DOHH2 (cell line): ENCODE measurements around the gene NOX5.

ENCODE experiments used
- H3F3A ChIP-seq: fragments of 200-600 bp; sonication (generic), shearing (Covaris generic); 2 replicates; pipeline ENCODE4 v1.6.0; 2016; ENCODE audit warnings: antibody characterized with exemption, mild to moderate bottlenecking; ENCODE audit not compliant: control insufficient read depth, insufficient read depth
- H3K27ac ChIP-seq: fragments of 200-600 bp; sonication (generic); 2 replicates; pipeline ENCODE4 v1.5.1; 2014; ENCODE audit warnings: low read depth, mild to moderate bottlenecking, low read length, moderate library complexity
- H3K27me3 ChIP-seq: fragments of 200-600 bp; sonication (generic); 2 replicates; pipeline ENCODE4 v1.6.1; 2014; ENCODE audit warnings: mild to moderate bottlenecking, low read length, mixed read lengths; ENCODE audit not compliant: control insufficient read depth
- H3K36me3 ChIP-seq: fragments of 200-600 bp; sonication (generic); 2 replicates; pipeline ENCODE4 v1.6.1; 2014; ENCODE audit warnings: mild to moderate bottlenecking, low read length, moderate library complexity, mixed read lengths; ENCODE audit not compliant: control insufficient read depth
- H3K4me1 ChIP-seq: fragments of 200-600 bp; sonication (generic); 2 replicates; pipeline ENCODE4 v1.6.1; 2014; ENCODE audit warnings: mild to moderate bottlenecking, low read length, mixed read lengths; ENCODE audit not compliant: control insufficient read depth
- H3K4me2 ChIP-seq: fragments of 200-600 bp; sonication (generic); 2 replicates; pipeline ENCODE4 v1.6.0; 2014; ENCODE audit warnings: mild to moderate bottlenecking, low read length, moderate library complexity
- H3K4me3 ChIP-seq: fragments of 200-600 bp; sonication (generic); 2 replicates; pipeline ENCODE4 v1.5.1; 2014; ENCODE audit warnings: mild to moderate bottlenecking, low read length, mixed read lengths
- H3K79me2 ChIP-seq: fragments of 200-600 bp; sonication (generic); 2 replicates; pipeline ENCODE4 v1.6.1; 2014; ENCODE audit warnings: mild to moderate bottlenecking, low read length, mixed read lengths; ENCODE audit not compliant: control insufficient read depth
- H3K9me2 ChIP-seq: fragments of 200-600 bp; sonication (generic); replicated peaks from 2 replicates; pipeline ENCODE4 v1.6.1; 2014; ENCODE audit warnings: mild to moderate bottlenecking, low read length, mixed read lengths; ENCODE audit not compliant: control insufficient read depth
- H3K9me3 ChIP-seq: fragments of 200-600 bp; sonication (generic); 2 replicates; pipeline ENCODE4 v1.6.1; 2014; ENCODE audit warnings: antibody characterized with exemption, low read length, mixed read lengths; ENCODE audit not compliant: control insufficient read depth, insufficient read depth
- H4K20me1 ChIP-seq: fragments of 200-600 bp; sonication (generic); 2 replicates; pipeline ENCODE4 v1.6.0; 2014; ENCODE audit warnings: low read depth, mild to moderate bottlenecking, antibody characterized with exemption, low read length, moderate library complexity; ENCODE audit not compliant: control insufficient read depth, insufficient read depth
- EZH2phosphoT487 ChIP-seq: fragments of 200-600 bp; sonication (generic); IDR thresholded peaks from 2 replicates; pipeline ENCODE4 v1.6.1; 2017; ENCODE audit warnings: borderline replicate concordance, mild to moderate bottlenecking, antibody characterized with exemption, low read length, moderate library complexity, mixed read lengths
- TF ChIP-seq, protein P1 (sequence below): fragments of 200-600 bp; sonication (generic); IDR thresholded peaks from one replicate; pipeline ENCODE4 v1.5.1; 2014; ENCODE audit warnings: antibody characterized with exemption, mild to moderate bottlenecking, low read depth, low read length; ENCODE audit not compliant: poor library complexity, severe bottlenecking

The NOX5 gene

GRCh38 chr15:69076756-69077155 is 62.3 kb downstream of the NOX5 start:
- Histone ChIP-seq H3K36me3 (no peaks in the 10 kb centered on the region), H3F3A (no peaks in the 10 kb centered on the region), H3K4me3 (no peak overlapping the region), H3K9me2 (no peaks in the 10 kb centered on the region), H3K27ac (no peak overlapping the region), H3K27me3 (peaks cover 27% of the 10 kb centered on the region), H3K4me1 (no peaks in the 10 kb centered on the region), H4K20me1 (no peaks in the 10 kb centered on the region), H3K79me2 (no peaks in the 10 kb centered on the region), H3K4me2 (no peak overlapping the region), H3K9me3 (no peaks in the 10 kb centered on the region)
- TF ChIP-seq, protein P1, sequence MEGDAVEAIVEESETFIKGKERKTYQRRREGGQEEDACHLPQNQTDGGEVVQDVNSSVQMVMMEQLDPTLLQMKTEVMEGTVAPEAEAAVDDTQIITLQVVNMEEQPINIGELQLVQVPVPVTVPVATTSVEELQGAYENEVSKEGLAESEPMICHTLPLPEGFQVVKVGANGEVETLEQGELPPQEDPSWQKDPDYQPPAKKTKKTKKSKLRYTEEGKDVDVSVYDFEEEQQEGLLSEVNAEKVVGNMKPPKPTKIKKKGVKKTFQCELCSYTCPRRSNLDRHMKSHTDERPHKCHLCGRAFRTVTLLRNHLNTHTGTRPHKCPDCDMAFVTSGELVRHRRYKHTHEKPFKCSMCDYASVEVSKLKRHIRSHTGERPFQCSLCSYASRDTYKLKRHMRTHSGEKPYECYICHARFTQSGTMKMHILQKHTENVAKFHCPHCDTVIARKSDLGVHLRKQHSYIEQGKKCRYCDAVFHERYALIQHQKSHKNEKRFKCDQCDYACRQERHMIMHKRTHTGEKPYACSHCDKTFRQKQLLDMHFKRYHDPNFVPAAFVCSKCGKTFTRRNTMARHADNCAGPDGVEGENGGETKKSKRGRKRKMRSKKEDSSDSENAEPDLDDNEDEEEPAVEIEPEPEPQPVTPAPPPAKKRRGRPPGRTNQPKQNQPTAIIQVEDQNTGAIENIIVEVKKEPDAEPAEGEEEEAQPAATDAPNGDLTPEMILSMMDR = no peak
- no peak for TF ChIP-seq EZH2phosphoT487

- Histone ChIP-seq H3K9me2 (no peaks in the 10 kb centered on the region), H3F3A (no peaks in the 10 kb centered on the region), H3K36me3 (no peaks in the 10 kb centered on the region), H3K27me3 (peaks cover 35% of the 10 kb centered on the region), H3K4me3 (no peak overlapping the region), H4K20me1 (no peaks in the 10 kb centered on the region), H3K27ac (no peak overlapping the region), H3K4me2 (no peak overlapping the region), H3K79me2 (no peaks in the 10 kb centered on the region), H3K4me1 (no peaks in the 10 kb centered on the region), H3K9me3 (no peaks in the 10 kb centered on the region)
- TF ChIP-seq, protein P1 = no peak
- no peak for TF ChIP-seq EZH2phosphoT487
Measured at GRCh38 chr15:69078638-69079037, 64.1 kb downstream of the NOX5 start.

GRCh38 chr15:69080295-69081248 is 66.1 kb downstream of the NOX5 start:
- no peaks in the 10 kb centered on the region for H3K36me3 ChIP-seq
- H3K27ac ChIP-seq = no peak overlapping the region
- no peaks in the 10 kb centered on the region for H3K9me3 ChIP-seq
- no peaks in the 10 kb centered on the region for H3K4me1 ChIP-seq
- peaks cover 31% of the 10 kb centered on the region for H3K27me3 ChIP-seq
- no peak overlapping the region for H3K4me2 ChIP-seq
- no peak overlapping the region for H3K4me3 ChIP-seq
- no peaks in the 10 kb centered on the region for H3K79me2 ChIP-seq
- H4K20me1 ChIP-seq = no peaks in the 10 kb centered on the region
- TF ChIP-seq, protein P1 = no peak
- TF ChIP-seq EZH2phosphoT487 = no peak
- H3F3A ChIP-seq = no peaks in the 10 kb centered on the region
- no peaks in the 10 kb centered on the region for H3K9me2 ChIP-seq
